Prostate gland (tissue), 2 donors: ENCODE measurements around the gene PTPRD. TPM values are rescaled to one million over a fixed set of nuclear protein-coding genes. Genes with fewer than 3 reads are reported as not detected.
A peak's percentile ranks its signal among the peaks of the same experiment; 100 is the strongest.

Experiments
- DNase-seq: peaks from one replicate; pipeline ENCODE4 v3.0.0-alpha.2; 2019; ENCODE audit warnings: low spot score
- H3K27ac ChIP-seq, 2 donors: fragments of 200-600 bp; sonication (generic); 2 replicates each; pipeline ENCODE4 v1.5.1; 2017 to 2019
- H3K27me3 ChIP-seq: fragments of 200-600 bp; sonication (generic); replicated peaks from 2 replicates; pipeline ENCODE4 v1.5.1; 2019; ENCODE audit not compliant: insufficient read depth
- H3K36me3 ChIP-seq, 2 donors: fragments of 200-600 bp; sonication (generic); 1 replicate in 1 of 2; 2 replicates in 1 of 2; pipeline versions ENCODE4 v1.5.1 to v1.8.1; 2017 to 2019
- H3K4me1 ChIP-seq: fragments of 200-600 bp; sonication (generic); replicated peaks from 2 replicates; pipeline ENCODE4 v1.5.1; 2019
- H3K4me3 ChIP-seq, 2 donors: fragments of 200-600 bp; sonication (generic); 2 replicates each; pipeline ENCODE4 v1.5.1; 2017 to 2019
- H3K9me3 ChIP-seq: fragments of 200-600 bp; sonication (generic); 2 replicates; pipeline ENCODE4 v1.5.1; 2017
- CTCF ChIP-seq, 4 experiments: fragments of 200-600 bp in 2 of 4; fragments of 450-650 bp in 2 of 4; sonication (generic) in 2 of 4; IDR thresholded peaks; 1 replicate in 3 of 4; 2 replicates in 1 of 4; pipeline ENCODE4 v1.5.1; 2016 to 2019; ENCODE audit warnings: antibody characterized with exemption in 4 of 4, mild to moderate bottlenecking in 2 of 4, moderate library complexity in 2 of 4
- POLR2A ChIP-seq: fragments of 450-650 bp; IDR thresholded peaks from one replicate; pipeline ENCODE4 v1.6.1; 2016; ENCODE audit warnings: antibody characterized with exemption, mild to moderate bottlenecking
- POLR2AphosphoS5 ChIP-seq: sonication (generic); formaldehyde crosslinking; IDR thresholded peaks from one replicate; pipeline ENCODE4 v1.6.1; 2017; ENCODE audit warnings: antibody characterized with exemption
- WGBS: methylation state at CpG from one replicate; pipeline ENCODE4 v1.1.5; 2018; 5-methylcytosine and 5-hydroxymethylcytosine counted together
- intact Hi-C: fragments of 100-400 bp; cut with DNase I; formaldehyde crosslinking; loops from one replicate; pipeline ENCODE4 v1.14.2; 2022
- total RNA-seq, 2 donors: library from RNA; depleted of rRNA; stranded (reverse); fragments of >200 nt; gene quantifications; one replicate each; pipeline ENCODE4 v1.1.0, GENCODE V29; 2016

PTPRD gene
- 10 to 100 TPM in 1 of 2 donors, 1 to 10 TPM in 1; 5.8 to 23.1 TPM for total RNA-seq

- Histone ChIP-seq H3K4me3 (peak within 1 kb of the TSS; percentile 24 to 39), H3K27ac (peak within 1 kb of the TSS in 1 of 2 donors; percentile 42), H3K9me3 (no peaks in the 10 kb centered on the region), H3K36me3 (no peaks in the 10 kb centered on the region), H3K27me3 (peaks cover 5% of the 10 kb centered on the region), H3K4me1 (no peaks in the 10 kb centered on the region)
- 1% methylated on average over 66 of the region's 87 CpGs for WGBS
- TF ChIP-seq CTCF (IDR thresholded peaks at IDR 0.05), result peak in 1 of 4 experiments; percentile 38
- no peak for TF ChIP-seq POLR2A
- DNase-seq, result no peak
- intact Hi-C loops, result no loop called here
These were observed at the start of gene PTPRD for GRCh38 chr9:10612641-10613398. Gene PTPRD, minus strand, starts transcription at chr9:10613002.

GRCh38 chr9:10661994-10662393 lies 49.2 kb upstream of the PTPRD start:
- 29% methylated on average over 2 of the region's 2 CpGs for WGBS

GRCh38 chr9:10661376-10661775 lies 48.6 kb upstream of the PTPRD start:
- Histone ChIP-seq H3K36me3 (no peaks in the 10 kb centered on the region), H3K4me1 (no peaks in the 10 kb centered on the region), H3K27me3 (no peaks in the 10 kb centered on the region), H3K9me3 (no peaks in the 10 kb centered on the region), H3K4me3 (no peak overlapping the region), H3K27ac (no peak overlapping the region)
- intact Hi-C loops, result no loop called here
- TF ChIP-seq CTCF (IDR thresholded peaks at IDR 0.05) (no peak), POLR2AphosphoS5 (no peak), POLR2A (no peak)
- no peak for DNase-seq
- WGBS, result 79% methylated on average over 1 of the region's 1 CpG

More at GRCh38 chr9:10661994-10662393, 49.2 kb upstream of the PTPRD start:
- no peak overlapping the region for H3K27ac ChIP-seq
- H3K9me3 ChIP-seq, result no peaks in the 10 kb centered on the region
- no peak overlapping the region for H3K4me3 ChIP-seq
- no peaks in the 10 kb centered on the region for H3K4me1 ChIP-seq
- H3K36me3 ChIP-seq, result no peaks in the 10 kb centered on the region
- H3K27me3 ChIP-seq, result no peaks in the 10 kb centered on the region
- intact Hi-C loops, result no loop called here
- DNase-seq, result no peak
- TF ChIP-seq POLR2AphosphoS5 (no peak), POLR2A (no peak), CTCF (IDR thresholded peaks at IDR 0.05) (no peak)

- DNase-seq, result no peak
- no peak for TF ChIP-seq POLR2A
- TF ChIP-seq CTCF (IDR thresholded peaks at IDR 0.05), result no peak
- no peak for TF ChIP-seq POLR2AphosphoS5
- no peaks in the 10 kb centered on the region for H3K36me3 ChIP-seq
- 92% methylated on average over 2 of the region's 2 CpGs for WGBS
- no peaks in the 10 kb centered on the region for H3K27me3 ChIP-seq
- no peak overlapping the region for H3K4me3 ChIP-seq
- no peaks in the 10 kb centered on the region for H3K4me1 ChIP-seq
- H3K27ac ChIP-seq, result no peak overlapping the region
- intact Hi-C loops, result no loop called here
- no peaks in the 10 kb centered on the region for H3K9me3 ChIP-seq
These were observed 38.2 kb upstream of the PTPRD start for GRCh38 chr9:10651012-10651411.

- Histone ChIP-seq H3K4me3 (no peak overlapping the region), H3K4me1 (no peaks in the 10 kb centered on the region), H3K27me3 (no peaks in the 10 kb centered on the region), H3K27ac (no peak overlapping the region), H3K36me3 (no peaks in the 10 kb centered on the region), H3K9me3 (no peaks in the 10 kb centered on the region)
- no peak for TF ChIP-seq CTCF (IDR thresholded peaks at IDR 0.05)
- TF ChIP-seq POLR2A, result no peak
- TF ChIP-seq POLR2AphosphoS5, result no peak
- no peak for DNase-seq
- intact Hi-C loops, result no loop called here
- WGBS, result 38% methylated on average over 1 of the region's 1 CpG
These were observed 36.3 kb upstream of the PTPRD start for GRCh38 chr9:10649076-10649475.
